ENCODE results near the gene SH2D3C. TPM values are rescaled to one million over a fixed set of nuclear protein-coding genes. Genes with fewer than 3 reads are reported as not detected.

SH2D3C gene
- polyA plus RNA-seq, 1 donor from 2014 or later, result 14.5 TPM

DNA sequence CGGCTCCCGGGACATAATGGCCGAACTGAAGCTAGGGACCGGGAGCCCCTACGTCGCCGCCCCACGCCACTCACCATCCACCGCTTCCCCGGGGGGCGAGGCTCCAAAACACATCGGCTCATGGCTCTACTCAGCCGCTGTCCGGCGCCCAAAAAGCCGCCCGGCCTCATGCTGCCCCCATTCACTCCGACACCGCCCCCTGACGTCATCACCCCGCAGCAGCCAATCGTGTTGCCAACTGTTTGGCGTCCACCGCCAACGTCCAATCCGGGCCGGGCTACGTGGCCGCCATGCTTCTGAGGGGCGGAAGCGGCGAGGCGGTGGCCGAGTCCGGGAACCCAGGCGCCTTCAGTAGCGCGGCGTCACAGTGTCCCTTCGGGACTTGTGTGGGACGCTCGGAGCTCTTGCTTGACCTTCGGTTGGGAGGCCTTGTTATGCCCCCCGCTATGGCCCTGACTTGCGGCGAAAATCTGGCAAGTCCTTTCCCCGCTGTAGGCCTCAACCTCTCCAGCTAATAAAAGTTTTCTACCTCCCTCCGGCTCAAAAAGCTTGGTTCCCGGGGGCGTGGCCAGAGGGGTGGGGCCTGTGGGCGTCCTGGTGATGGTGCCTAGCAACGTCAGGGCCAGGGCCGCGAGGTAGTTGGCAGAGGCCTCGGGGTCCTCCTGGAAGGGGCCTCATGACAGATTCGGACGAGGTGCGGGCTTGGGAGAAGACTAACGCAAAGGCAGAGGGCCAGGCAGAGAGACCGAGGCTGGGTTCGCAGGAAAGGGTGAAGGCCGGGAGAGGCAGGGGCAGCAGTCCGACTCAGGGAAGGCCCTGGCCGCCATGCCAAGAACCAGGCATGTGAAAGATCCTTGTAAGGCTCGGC, 62.8 kb downstream of the SH2D3C start, which contains the start of the genes PTRH1 and TTC16:
PTRH1 (minus strand) TSS at position 194 of the 868 bp plus-strand sequence; CDS start at position 170, 24 bp downstream.
TTC16 (plus strand) TSS at position 610 of the 868 bp plus-strand sequence; CDS start at position 677, 67 bp downstream.
- no peaks in the 10 kb centered on the region for H4K20me1 ChIP-seq (ENCODE audit: insufficient read depth)
- no peaks in the 10 kb centered on the region for H3K9me3 ChIP-seq (ENCODE audit: low read length)
- no peaks in the 10 kb centered on the region for H3F3A ChIP-seq (ENCODE audit: insufficient read depth, low read length, poor library complexity, severe bottlenecking)
- no peak for TF ChIP-seq RAD21 (conservative IDR thresholded peaks at IDR 0.05)
- peak; percentile 78 for TF ChIP-seq MXI1 (conservative IDR thresholded peaks at IDR 0.05; ENCODE audit: poor library complexity, severe bottlenecking)
- TF ChIP-seq, protein P1, sequence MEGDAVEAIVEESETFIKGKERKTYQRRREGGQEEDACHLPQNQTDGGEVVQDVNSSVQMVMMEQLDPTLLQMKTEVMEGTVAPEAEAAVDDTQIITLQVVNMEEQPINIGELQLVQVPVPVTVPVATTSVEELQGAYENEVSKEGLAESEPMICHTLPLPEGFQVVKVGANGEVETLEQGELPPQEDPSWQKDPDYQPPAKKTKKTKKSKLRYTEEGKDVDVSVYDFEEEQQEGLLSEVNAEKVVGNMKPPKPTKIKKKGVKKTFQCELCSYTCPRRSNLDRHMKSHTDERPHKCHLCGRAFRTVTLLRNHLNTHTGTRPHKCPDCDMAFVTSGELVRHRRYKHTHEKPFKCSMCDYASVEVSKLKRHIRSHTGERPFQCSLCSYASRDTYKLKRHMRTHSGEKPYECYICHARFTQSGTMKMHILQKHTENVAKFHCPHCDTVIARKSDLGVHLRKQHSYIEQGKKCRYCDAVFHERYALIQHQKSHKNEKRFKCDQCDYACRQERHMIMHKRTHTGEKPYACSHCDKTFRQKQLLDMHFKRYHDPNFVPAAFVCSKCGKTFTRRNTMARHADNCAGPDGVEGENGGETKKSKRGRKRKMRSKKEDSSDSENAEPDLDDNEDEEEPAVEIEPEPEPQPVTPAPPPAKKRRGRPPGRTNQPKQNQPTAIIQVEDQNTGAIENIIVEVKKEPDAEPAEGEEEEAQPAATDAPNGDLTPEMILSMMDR (IDR thresholded peaks at IDR 0.05; ENCODE audit: poor library complexity, severe bottlenecking), result peak; percentile 9
- TF ChIP-seq EP300 (conservative IDR thresholded peaks at IDR 0.05; ENCODE audit: poor library complexity, severe bottlenecking), result no peak
- TF ChIP-seq POLR2AphosphoS5 (IDR thresholded peaks at IDR 0.05), result peak; percentile 34
- peak within 1 kb of the TSS; percentile 62 for H3K9ac ChIP-seq (ENCODE audit: low read length)
- peak within 1 kb of the TSS; percentile 34 for H3K4me2 ChIP-seq (ENCODE audit: low read length)
- no peaks in the 10 kb centered on the region for H3K27me3 ChIP-seq (ENCODE audit: insufficient read depth, low read depth, low read length)
- no peaks in the 10 kb centered on the region for H3K9me2 ChIP-seq (ENCODE audit: insufficient read depth, low read length)
- no peak within 1 kb of the TSS for H3K27ac ChIP-seq (ENCODE audit: low read length)
- H2AFZ ChIP-seq (ENCODE audit: low read depth, low read length), result peak within 1 kb of the TSS; percentile 75
- peak within 1 kb of the TSS; percentile 87 for H3K4me3 ChIP-seq (ENCODE audit: low read length)
- H3K79me2 ChIP-seq (replicated peaks; ENCODE audit: insufficient read depth, low read length), result no peaks in the 10 kb centered on the region
- no peaks in the 10 kb centered on the region for H3K36me3 ChIP-seq (ENCODE audit: insufficient read depth, low read length)

DNA sequence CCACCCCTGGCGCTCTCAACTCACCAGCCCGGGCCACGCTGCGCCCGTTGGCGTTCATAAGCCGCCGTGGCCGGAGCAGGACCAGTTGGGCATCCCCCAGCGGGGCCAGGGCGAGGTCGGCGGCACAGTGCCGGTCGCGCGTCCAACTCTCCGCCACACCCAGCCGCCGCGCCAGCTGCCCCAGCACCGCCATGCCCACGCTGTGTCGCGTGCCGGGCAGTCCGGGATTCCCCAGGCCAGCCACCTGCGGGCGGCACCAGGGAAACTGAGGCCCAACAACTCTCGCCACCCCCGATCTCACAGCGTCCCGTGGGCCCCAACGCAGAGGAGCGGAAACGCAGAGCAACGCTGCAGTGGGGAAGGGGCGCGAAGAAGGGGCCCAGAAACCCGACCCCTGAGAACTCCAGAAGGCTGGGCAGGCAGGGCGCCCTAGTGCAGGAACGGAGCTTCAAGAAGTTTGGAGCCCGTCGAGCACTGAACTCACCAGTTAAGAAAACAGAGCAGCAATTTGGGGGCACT, 63.5 kb downstream of the SH2D3C start:
- Histone ChIP-seq H3K4me2 (ENCODE audit: low read length) (peak overlapping the region; percentile 21), H3K9me3 (ENCODE audit: low read length) (no peaks in the 10 kb centered on the region), H3F3A (ENCODE audit: insufficient read depth, low read length, poor library complexity, severe bottlenecking) (no peaks in the 10 kb centered on the region), H3K9me2 (ENCODE audit: insufficient read depth, low read length) (no peaks in the 10 kb centered on the region), H3K27ac (ENCODE audit: low read length) (no peak overlapping the region), H3K27me3 (ENCODE audit: insufficient read depth, low read depth, low read length) (no peaks in the 10 kb centered on the region), H3K4me3 (ENCODE audit: low read length) (peak overlapping the region; percentile 87), H3K79me2 (replicated peaks; ENCODE audit: insufficient read depth, low read length) (no peaks in the 10 kb centered on the region), H4K20me1 (ENCODE audit: insufficient read depth) (no peaks in the 10 kb centered on the region), H2AFZ (ENCODE audit: low read depth, low read length) (peak overlapping the region; percentile 75), H3K9ac (ENCODE audit: low read length) (peak overlapping the region; percentile 62), H3K36me3 (ENCODE audit: insufficient read depth, low read length) (no peaks in the 10 kb centered on the region)
- no peak for TF ChIP-seq MXI1 (conservative IDR thresholded peaks at IDR 0.05; ENCODE audit: poor library complexity, severe bottlenecking)
- no peak for TF ChIP-seq REST (IDR thresholded peaks at IDR 0.05; ENCODE audit: borderline replicate concordance)
- no peak for TF ChIP-seq POLR2AphosphoS5 (IDR thresholded peaks at IDR 0.05)
- TF ChIP-seq RAD21 (conservative IDR thresholded peaks at IDR 0.05), result no peak
- no peak for TF ChIP-seq SMC3 (conservative IDR thresholded peaks at IDR 0.05; ENCODE audit: poor library complexity)
- no peak for TF ChIP-seq EZH2 (IDR thresholded peaks at IDR 0.05; ENCODE audit: borderline replicate concordance, insufficient read depth, low read length, poor library complexity, severe bottlenecking)
- TF ChIP-seq TAF1 (IDR thresholded peaks at IDR 0.05; ENCODE audit: low read depth), result no peak
- TF ChIP-seq EP300 (conservative IDR thresholded peaks at IDR 0.05; ENCODE audit: poor library complexity, severe bottlenecking), result no peak
- TF ChIP-seq, protein P1 (IDR thresholded peaks at IDR 0.05; ENCODE audit: poor library complexity, severe bottlenecking), result no peak
